Measurements from ENCODE around the gene GLG1.
"Not testable (repeated sequence)": the region's sequence is repeated elsewhere in the genome, so short reads cannot be mapped to it uniquely, and the experiment has no call there.

GLG1 gene

GRCh38 chr16:74524117-74524516 lies 82.8 kb downstream of the GLG1 start:
- no peak for DNase-seq

DNA sequence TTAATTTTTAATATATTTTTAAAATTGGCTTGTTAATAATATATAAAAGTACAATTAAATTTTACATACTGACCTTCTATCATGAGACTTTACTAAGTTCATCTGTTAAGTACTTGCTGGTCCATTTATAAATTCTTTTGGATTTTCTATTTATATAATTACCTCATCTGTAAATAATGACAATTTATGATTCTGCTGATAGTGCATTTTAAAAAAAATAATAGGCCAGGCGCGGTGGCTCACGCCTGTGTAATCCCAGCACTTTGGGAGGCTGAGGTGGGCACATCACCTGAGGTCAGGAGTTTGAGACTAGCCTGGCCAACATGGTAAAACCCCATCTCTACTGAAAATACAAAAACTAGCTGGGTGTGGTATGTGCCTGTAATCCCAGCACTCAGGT lies 83.2 kb downstream of the GLG1 start:
- not testable (repeated sequence) for DNase-seq

DNA sequence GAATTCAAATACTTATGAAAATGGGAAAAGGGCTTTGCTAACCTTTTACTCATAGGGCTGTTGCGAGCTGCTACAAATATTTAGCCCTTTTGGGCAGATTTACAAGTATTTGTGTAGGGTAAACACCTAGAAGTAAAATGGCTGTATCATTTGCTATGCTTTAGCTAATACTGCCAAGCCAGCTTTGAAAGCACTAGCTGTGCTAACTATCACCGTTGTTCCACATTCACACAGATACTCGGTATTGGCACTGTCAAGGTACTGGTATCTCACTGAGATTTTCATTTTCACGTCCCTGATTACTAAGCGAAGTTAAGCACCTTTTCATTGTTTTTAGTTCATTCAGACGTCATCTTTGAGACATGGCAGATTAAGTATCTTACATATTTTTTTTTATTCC lies 84.8 kb downstream of the GLG1 start:
- no peak for DNase-seq

GRCh38 chr16:74521691-74522090 lies 85.2 kb downstream of the GLG1 start:
- DNase-seq = no peak

GRCh38 chr16:74518934-74519333 lies 88.0 kb downstream of the GLG1 start:
- not testable (repeated sequence) for DNase-seq

- no peak for DNase-seq
Measured at GRCh38 chr16:74511961-74512360, 95.0 kb downstream of the GLG1 start.

DNA sequence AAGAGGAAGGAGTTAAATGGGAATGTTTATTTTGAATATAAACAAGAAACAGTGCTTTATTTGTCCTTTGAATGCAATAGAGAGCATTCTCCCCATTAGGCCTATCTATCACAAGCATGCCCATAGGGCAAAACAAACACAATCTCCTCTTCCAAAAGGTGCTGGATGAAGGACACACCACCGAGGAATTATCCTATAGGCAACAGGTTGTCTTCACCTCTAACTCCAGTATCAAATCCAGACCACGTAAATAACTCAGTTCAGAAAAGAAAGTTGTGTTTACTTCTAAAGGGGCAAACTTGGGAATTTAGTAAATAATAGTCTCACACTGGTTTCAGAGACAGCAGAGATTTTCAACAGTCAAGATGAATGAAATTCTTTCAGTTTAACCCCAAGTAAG lies 101.9 kb downstream of the GLG1 start:
- no peak for DNase-seq

GRCh38 chr16:74503412-74503811 lies 103.5 kb downstream of the GLG1 start:
- DNase-seq = no peak

DNA sequence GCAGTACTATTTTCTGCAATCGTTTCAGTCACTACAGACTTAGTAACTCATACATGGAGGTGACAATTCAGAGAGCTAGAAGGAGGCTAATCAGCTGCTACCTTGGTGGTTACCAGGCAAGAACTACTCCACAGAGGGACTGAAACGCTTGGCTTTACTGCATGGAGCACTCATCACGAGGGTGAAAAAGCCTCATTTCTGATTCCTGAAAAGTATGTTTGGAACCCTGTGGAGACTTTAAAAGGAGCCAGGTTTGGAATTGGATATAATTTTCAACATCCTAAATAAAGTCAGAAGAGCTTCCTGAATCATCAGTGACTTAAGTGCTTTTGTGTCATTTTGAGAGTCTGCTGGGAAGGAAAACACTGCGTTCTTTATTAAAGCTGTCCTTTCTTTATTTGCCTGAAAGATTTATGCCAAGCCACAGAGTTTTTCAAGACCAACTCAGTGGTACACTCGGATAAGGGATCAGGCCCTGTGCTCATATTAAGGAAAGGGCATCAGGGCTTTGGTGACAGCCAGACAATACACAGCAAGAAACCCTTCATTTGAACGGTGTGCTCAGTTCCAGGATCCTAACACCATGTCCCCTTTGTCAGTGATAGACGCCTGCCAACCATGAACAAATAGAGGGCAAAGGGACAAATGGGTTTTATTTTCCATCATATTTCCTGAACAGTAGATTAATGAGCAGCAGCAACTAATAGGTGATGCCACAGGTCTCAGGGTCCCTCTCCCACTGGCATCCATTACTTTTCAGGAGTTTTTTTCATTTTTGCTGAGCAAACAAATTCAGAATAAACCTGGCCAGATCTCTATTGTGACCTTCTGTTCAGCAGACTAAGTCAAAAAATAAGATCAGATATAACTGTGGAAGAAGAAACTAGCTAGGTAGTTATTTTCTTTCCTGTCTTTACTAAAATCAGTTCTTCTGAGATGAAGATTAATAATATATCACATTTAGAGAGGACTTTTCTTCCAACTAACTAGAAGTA lies 105.1 kb downstream of the GLG1 start:
- DNase-seq = no peak

DNA sequence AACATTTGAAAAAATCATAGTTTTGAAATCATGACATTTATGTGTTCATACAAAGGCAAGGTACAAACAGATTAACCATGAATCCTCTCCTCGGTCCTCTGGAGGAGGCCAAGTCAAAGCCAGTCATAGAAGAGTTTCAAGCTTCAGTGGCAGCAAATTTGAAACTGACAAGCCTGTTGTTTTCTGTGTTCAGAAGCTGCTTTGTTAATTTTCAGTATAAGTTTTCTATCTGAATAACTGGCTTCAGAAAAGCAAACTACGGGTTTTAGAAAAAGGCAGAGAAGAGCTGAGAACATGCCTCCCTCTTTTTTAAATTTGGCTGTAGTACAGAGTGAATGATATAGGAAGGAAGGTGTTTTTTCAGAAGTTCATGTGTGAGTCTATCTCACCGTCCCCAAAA lies 106.0 kb downstream of the GLG1 start:
- no peak for DNase-seq

GRCh38 chr16:74499114-74499513 lies 107.8 kb downstream of the GLG1 start:
- DNase-seq = no peak

DNA sequence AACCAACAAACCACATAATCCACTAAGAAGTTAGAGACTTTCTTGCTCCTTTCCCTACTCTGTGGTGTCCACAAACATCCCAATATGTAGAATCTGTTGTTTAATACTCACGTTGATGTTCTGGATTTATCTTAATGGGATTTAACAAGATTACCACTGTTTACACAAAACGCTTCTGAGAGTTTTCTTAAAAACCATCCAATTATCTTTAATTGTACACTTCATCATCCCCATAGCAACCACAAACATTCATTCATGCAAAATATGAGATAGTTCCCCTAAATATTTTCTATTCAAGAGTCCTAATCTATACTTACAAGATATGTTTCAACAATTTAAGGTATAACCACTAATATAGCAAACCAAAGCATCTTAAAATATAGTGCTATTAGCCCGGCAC lies 109.2 kb downstream of the GLG1 start:
- DNase-seq = no peak

GRCh38 chr16:74496054-74496453 lies 110.9 kb downstream of the GLG1 start:
- DNase-seq = no peak

- DNase-seq = no peak
Measured at GRCh38 chr16:74492976-74493375, 113.9 kb downstream of the GLG1 start.

- DNase-seq = no peak
Measured at GRCh38 chr16:74487634-74488495, 119.0 kb downstream of the GLG1 start.

GRCh38 chr16:74485916-74486315 lies 121.0 kb downstream of the GLG1 start:
- DNase-seq = no peak

DNA sequence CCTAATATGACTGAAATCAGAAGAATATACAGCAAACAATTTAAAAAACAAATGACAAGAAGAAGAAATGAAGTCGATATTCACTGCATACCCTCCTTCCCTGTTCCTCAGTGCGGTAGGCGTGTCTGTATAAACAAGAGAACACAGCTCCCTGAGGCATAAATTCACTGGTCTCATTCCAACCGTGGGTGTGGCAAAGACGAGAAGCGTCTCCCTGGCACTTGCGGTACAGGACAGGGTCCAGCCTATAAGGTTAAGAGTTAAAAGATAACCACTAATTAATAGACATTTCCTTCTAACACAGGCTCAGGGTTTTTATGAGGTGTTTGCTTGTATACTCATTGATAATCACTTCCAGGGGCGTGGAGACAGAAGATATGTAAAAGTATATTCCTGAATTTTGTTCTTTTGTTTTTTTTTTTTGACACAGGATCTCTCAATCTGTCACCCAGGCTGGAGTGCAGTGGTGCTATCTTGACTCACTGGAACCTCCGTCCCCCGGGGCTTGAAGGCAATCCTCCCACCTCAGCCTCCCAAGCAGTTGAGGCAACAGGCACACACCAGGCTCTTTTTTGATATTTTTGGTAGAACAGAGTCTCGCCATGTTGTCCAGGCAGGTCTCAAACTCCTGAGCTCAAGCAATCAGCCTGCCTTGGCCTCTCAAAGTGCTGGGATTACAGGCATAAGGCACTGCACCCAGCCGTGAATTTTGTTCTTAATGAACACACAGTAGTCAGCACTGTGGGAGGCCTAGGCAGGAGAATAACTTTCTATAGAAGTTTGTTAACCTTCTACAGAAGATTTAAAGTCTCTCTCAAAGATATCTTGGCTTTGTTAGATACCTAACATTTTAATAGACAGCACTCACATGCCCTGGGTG lies 126.5 kb downstream of the GLG1 start:
- DNase-seq = no peak

DNA sequence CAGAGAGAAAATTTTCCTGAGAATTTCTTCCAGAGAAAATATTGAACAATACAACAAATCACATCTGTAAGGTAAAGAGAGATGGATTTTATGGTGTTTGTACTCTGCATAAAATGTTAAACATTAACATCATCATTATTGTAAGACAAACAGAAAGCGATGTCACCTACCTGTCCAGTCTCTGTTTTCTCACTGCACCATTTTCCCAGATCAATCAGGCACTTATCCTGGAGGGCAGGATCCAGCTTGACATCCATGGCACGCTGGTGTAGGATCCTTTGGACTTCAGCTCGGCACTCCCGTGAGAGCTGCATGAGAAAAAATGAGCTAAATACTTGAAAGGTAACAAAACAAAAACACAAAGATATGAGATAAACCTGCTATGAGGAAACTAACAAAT lies 129.7 kb downstream of the GLG1 start:
- no peak for DNase-seq

DNA sequence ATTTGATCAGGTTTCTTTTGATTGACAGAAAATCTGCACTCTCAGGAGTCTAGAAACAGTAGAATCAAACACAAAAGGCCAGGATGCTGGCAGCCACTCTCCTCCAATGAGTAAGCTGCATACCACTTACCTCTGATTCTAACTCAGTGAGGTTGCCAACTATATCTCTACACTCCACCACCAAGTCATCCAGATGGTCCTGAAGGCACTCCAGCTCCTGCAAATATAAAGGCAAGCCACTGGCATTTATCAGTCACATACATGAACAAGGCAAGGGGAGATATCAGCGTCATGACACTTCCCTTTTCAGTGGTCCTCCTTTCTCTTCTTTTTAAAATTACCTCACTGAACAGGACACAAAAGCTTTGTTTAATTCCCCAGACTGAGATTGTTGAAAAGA lies 132.5 kb downstream of the GLG1 start:
- no peak for DNase-seq

DNA sequence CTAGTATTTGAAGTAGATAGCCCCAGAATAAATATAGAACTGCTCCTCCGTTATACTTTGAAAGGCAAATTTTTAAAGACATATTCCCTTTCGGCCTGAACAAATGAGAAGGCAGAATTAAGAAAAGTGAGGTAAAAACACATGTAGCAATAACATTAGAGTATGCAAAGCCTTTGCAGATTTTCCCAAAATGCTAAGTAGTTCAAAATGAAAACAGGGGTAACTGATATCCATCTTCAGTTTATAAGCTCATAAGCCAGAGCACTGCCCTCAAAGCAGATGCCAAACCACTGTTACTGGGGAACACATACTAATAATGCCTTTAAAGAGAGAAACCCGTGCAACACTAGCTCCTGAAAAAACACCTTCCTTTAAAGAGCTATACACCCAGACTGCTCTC lies 134.4 kb downstream of the GLG1 start:
- DNase-seq = no peak

DNA sequence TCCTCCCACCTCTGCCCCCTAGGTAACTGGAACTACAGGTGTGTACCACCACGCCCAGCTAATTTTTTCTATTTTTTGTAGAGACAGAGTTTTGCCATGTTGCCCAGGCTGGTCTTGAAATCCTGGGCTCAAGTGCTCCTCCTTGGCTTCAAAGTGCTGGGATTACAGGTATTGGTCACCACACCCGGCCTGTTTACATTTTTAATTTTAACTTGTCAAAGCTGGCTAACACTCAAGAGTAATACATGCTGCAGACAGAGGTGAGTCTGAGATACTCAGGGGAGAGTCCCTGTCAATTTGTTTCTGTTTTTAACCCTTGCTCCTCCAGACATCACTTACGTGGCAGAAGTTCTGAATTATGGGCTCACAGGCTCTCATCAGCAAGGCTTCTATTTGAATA lies 134.9 kb downstream of the GLG1 start:
- DNase-seq = no peak

DNA sequence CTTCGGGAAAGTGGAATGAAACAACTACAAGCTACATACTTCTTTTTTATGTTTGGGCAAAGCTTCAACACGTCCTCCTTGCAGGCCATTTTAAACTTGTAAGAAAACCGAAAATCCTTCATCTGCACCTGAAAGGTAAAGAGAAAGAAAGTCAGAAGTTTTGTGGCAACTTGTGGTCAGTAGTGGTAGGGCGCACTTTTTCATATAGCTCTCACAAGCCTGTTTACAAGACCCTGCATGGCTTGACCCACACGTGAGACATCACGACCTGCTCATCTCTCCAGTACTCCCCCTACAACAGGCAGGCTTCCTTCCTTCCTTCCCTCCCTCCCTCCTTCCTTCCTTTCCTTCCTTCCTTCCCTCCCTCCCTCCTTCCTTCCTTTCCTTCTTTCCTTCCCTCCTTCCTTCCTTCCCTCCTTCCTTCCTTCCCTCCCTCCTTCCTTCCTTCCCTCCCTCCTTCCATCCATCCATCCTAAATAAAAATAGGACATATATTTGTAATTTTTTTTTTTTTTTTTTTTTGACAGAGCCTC lies 136.9 kb downstream of the GLG1 start:
- no peak for DNase-seq
